ENCODE measurements around the gene MDN1. TPM values are rescaled to one million over a fixed set of nuclear protein-coding genes. Genes with fewer than 3 reads are reported as not detected.
A peak's percentile ranks its signal among the peaks of the same experiment; 100 is the strongest.
"Not testable (repeated sequence)": the region's sequence is repeated elsewhere in the genome, so short reads cannot be mapped to it uniquely, and the experiment has no call there.

MDN1 gene
- total RNA-seq, 4 donors from 2014 or later: 14.5 to 38.6 (median 27.8) TPM

DNA sequence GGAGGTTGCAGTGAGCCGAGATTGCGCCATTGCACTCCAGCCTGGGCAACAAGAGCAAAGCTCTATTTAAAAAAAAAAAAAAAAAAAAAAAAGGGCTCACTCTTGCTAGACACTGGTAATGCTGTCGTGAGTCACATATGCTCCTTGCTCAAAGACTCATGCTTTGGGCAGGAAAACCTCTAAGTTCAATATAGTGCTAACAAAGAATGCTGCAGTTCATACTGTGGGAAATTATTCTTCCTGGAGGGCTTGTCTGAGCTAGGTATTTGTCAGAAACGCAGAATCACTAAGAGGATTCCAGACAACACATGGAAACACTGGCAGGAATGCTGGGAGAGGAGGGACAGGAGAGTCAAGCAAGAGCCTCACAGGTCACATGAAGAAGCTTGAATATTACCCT is 178.8 kb downstream of the MDN1 start:
- WGBS, 2 donors: 87% methylated on average over 4 of the region's 4 CpGs
- no peak for TF ChIP-seq CTCF (IDR thresholded peaks at IDR 0.05)
- no peak for TF ChIP-seq POLR2A (IDR thresholded peaks at IDR 0.05)
- H3K4me3 ChIP-seq (ENCODE audit: low read depth, poor library complexity, severe bottlenecking): no peak overlapping the region
- intact Hi-C loops (cut with DNase I; ENCODE audit: low total_unique reads): no loop called here
- no peak for DNase-seq (ENCODE audit: low spot score in 2 of 2)

DNA sequence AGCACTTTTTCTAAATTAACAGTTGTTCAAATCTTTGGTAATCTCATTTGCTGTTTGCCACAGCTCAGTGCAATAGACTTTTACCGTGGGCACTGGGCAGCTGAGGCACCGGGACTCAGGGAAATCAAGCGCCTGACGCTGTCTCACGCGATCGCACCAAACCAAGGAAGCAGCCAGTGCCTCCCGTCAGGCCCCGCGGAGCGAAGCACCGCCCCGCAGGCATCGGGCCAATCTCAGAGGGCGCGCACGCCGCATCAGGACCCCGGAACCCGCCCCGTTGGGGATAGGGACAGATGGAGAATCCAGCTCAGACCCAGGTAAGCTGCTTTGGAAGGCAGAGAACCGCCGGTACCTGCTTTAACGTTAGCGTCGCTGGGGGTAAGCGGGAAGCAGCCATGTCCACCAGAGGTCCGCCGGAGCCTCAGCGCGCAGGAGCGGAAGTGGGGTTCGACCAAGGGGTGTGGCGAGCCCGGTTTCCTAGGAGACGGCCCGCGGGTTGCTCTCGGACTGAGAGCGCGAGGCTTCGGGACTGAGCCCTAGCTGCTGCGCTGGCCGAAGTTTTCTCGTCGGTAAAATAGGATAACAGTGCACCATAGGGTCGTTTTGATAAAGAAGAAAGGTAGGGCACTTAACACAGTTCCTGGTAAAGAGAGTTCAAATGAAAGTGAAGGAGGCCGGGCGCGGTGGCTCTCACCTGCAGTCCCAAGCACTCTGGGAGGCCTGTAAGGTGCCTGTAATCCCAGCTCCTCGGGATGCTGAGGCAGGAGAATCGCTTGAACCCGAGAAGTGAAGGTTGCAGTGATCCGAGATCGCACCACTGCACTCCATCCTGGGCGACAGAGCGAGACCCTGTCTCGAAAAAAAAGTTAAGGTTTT is 181.0 kb downstream of the MDN1 start, which contains the start of gene LYRM2:
Gene LYRM2 (minus strand): TSS at position 428 of the 876 bp plus-strand sequence. CDS start 31 bp downstream, at position 397.
- H3K4me3 ChIP-seq (ENCODE audit: low read depth, poor library complexity, severe bottlenecking): peak within 1 kb of the TSS; percentile 29
- intact Hi-C loops (cut with DNase I; ENCODE audit: low total_unique reads): no loop called here
- peak; percentile 93 to 98 for DNase-seq (ENCODE audit: low spot score in 2 of 2)
- TF ChIP-seq POLR2A (IDR thresholded peaks at IDR 0.05) (peak in 1 of 2 donors; percentile 73), CTCF (IDR thresholded peaks at IDR 0.05) (no peak)
- 1 to 3% methylated on average over 49 to 55 of the region's 58 CpGs for WGBS, 2 donors

DNA sequence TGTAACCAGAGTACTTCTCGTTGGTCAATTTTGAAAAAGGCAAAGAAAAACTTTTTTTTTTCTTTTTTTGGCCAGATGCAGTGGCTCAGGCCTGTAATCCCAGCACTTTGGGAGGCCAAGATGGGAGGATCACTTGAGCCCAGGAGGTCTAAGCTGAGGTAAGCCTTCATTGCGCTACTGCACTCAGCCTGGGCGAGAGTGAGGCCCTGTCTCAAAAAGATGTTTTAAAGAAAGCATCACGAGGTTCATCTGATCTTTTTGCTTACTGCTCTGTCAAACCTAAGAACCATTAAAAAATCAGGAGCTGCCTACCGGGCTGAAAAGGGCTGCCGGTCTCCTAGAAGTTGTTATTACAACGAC is 181.7 kb downstream of the MDN1 start:
- TF ChIP-seq POLR2A (IDR thresholded peaks at IDR 0.05) (no peak), CTCF (IDR thresholded peaks at IDR 0.05) (no peak)
- intact Hi-C loops (cut with DNase I; ENCODE audit: low total_unique reads): no loop called here
- WGBS, 2 donors: 15 to 22% methylated on average over 7 of the region's 7 CpGs
- H3K4me3 ChIP-seq (ENCODE audit: low read depth, poor library complexity, severe bottlenecking): peak overlapping the region; percentile 29
- no peak for DNase-seq (ENCODE audit: low spot score in 2 of 2)

- DNase-seq (ENCODE audit: low spot score in 2 of 2); intact Hi-C loops (cut with DNase I; ENCODE audit: low total_unique reads); H3K4me3 ChIP-seq (ENCODE audit: low read depth, poor library complexity, severe bottlenecking): not testable (repeated sequence)
- 95 to 99% methylated on average over 3 of the region's 3 CpGs for WGBS, 2 donors
Observed at GRCh38 chr6:89636412-89636811, 183.2 kb downstream of the MDN1 start.

- DNase-seq (ENCODE audit: low spot score in 2 of 2): no peak
- 82 to 84% methylated on average over 9 of the region's 9 CpGs for WGBS, 2 donors
- no peak overlapping the region for H3K4me3 ChIP-seq (ENCODE audit: low read depth, poor library complexity, severe bottlenecking)
- intact Hi-C loops (cut with DNase I; ENCODE audit: low total_unique reads): no loop called here
- TF ChIP-seq POLR2A (IDR thresholded peaks at IDR 0.05) (no peak), CTCF (IDR thresholded peaks at IDR 0.05) (no peak)
Observed at GRCh38 chr6:89630488-89630887, 189.1 kb downstream of the MDN1 start.

- intact Hi-C loops (cut with DNase I; ENCODE audit: low total_unique reads): no loop called here
- DNase-seq (ENCODE audit: low spot score in 2 of 2): no peak
- 92% methylated on average over 8 of the region's 8 CpGs for WGBS, 2 donors
- TF ChIP-seq CTCF (IDR thresholded peaks at IDR 0.05): no peak
- TF ChIP-seq POLR2A (IDR thresholded peaks at IDR 0.05): no peak
- no peak overlapping the region for H3K4me3 ChIP-seq (ENCODE audit: low read depth, poor library complexity, severe bottlenecking)
Observed at GRCh38 chr6:89623749-89624148, 195.8 kb downstream of the MDN1 start.
